ENCODE data around the gene SETD1A. TPM values are rescaled to one million over a fixed set of nuclear protein-coding genes. Genes with fewer than 3 reads are reported as not detected.

Gene SETD1A
- total RNA-seq, 1 experiment from 2014 or later, result 15.8 TPM

GRCh38 chr16:31000671-31001382, 43.3 kb downstream of the SETD1A start:
- H3K4me1 Mint-ChIP-seq (ENCODE audit: insufficient read depth, unreplicated experiment), result peaks cover 6% of the 10 kb centered on the region
- DNase-seq (ENCODE audit: unreplicated experiment), result no peak
- TF ChIP-seq, protein P1, sequence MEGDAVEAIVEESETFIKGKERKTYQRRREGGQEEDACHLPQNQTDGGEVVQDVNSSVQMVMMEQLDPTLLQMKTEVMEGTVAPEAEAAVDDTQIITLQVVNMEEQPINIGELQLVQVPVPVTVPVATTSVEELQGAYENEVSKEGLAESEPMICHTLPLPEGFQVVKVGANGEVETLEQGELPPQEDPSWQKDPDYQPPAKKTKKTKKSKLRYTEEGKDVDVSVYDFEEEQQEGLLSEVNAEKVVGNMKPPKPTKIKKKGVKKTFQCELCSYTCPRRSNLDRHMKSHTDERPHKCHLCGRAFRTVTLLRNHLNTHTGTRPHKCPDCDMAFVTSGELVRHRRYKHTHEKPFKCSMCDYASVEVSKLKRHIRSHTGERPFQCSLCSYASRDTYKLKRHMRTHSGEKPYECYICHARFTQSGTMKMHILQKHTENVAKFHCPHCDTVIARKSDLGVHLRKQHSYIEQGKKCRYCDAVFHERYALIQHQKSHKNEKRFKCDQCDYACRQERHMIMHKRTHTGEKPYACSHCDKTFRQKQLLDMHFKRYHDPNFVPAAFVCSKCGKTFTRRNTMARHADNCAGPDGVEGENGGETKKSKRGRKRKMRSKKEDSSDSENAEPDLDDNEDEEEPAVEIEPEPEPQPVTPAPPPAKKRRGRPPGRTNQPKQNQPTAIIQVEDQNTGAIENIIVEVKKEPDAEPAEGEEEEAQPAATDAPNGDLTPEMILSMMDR (IDR thresholded peaks at IDR 0.05; ENCODE audit: unreplicated experiment), result no peak
- H3K27ac Mint-ChIP-seq (ENCODE audit: low read depth, unreplicated experiment), result no peak overlapping the region
- no peak overlapping the region for H3K4me3 Mint-ChIP-seq (ENCODE audit: unreplicated experiment)
- no peaks in the 10 kb centered on the region for H3K36me3 Mint-ChIP-seq (ENCODE audit: insufficient read depth, unreplicated experiment)
- ChIA-PET CTCF (interaction anchor here (0.6 to 3.3 kb wide), 3 partner anchors 16 to 46 kb away, joined by 3 to 44 read pairs (median 3); partner anchors contain the start of gene HSD3B7), POLR2A (interaction anchor here (0.6 to 2.7 kb wide), 2 partner anchors 67 to 72 kb away, joined by 3 to 13 read pairs; partner anchors contain the start of genes ZNF646 and ZNF668)
- peaks cover 8% of the 10 kb centered on the region for H3K27me3 Mint-ChIP-seq (ENCODE audit: insufficient read depth, unreplicated experiment)
- intact Hi-C loops (cut with micrococcal nuclease), result no loop called here
- no TSS peak for BruUV-seq (replicated peaks)
- H3K9me3 Mint-ChIP-seq (ENCODE audit: unreplicated experiment), result no peaks in the 10 kb centered on the region

DNA sequence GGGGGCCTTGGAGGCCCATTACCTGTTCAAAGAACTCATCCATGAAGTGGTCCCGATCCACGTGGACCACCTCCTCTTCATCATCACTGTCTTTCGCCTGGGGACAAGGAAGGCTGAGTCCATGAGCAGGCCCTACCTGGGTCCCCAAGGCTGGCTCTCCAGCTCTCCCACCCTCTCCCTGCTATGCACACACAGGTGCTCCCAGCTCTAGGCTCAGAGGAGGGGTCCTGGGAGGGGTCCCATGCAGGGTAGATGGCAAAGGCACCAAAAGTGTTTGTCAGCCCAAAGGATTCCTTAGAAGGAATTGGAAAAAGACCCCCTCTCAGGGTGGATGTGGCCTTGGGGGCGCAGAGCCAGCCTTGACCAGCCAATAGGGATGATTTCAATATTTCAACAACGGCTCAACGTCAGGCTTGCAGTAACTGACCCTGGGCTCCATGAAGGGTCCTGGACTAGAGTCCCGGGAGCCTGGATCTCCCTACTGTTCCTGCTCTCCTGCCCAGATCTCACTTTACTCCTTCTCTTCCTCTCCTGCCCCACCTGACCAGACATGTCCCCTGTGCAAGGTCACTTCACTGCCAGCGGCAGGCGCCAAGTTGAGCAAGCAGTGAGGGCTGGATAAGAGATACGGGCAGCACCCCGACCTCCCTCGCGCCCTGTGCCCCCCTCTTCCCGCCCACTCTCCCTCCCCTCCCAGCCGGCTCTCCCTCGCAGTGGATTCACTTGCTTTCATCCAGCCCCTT, 44.1 kb downstream of the SETD1A start:
- no TSS peak for BruUV-seq (replicated peaks)
- ChIA-PET POLR2A (interaction anchor here (0.7 kb wide), 1 partner anchor 54 kb away, joined by 3 read pairs; no protein-coding TSS in a partner anchor), CTCF (interaction anchor here (0.6 to 1.7 kb wide), 2 partner anchors 16 to 20 kb away, joined by 4 to 5 read pairs; no protein-coding TSS in a partner anchor)
- Mint-ChIP-seq H3K27me3 (ENCODE audit: insufficient read depth, unreplicated experiment) (peaks cover 8% of the 10 kb centered on the region), H3K4me1 (ENCODE audit: insufficient read depth, unreplicated experiment) (peaks cover 6% of the 10 kb centered on the region), H3K36me3 (ENCODE audit: insufficient read depth, unreplicated experiment) (no peaks in the 10 kb centered on the region), H3K27ac (ENCODE audit: low read depth, unreplicated experiment) (no peak overlapping the region), H3K9me3 (ENCODE audit: unreplicated experiment) (no peaks in the 10 kb centered on the region), H3K4me3 (ENCODE audit: unreplicated experiment) (no peak overlapping the region)
- intact Hi-C loops (cut with micrococcal nuclease), result no loop called here
- DNase-seq (ENCODE audit: unreplicated experiment), result no peak
- TF ChIP-seq, protein P1 (IDR thresholded peaks at IDR 0.05; ENCODE audit: unreplicated experiment), result no peak

GRCh38 chr16:31002250-31002700, 44.7 kb downstream of the SETD1A start:
- Mint-ChIP-seq H3K4me3 (ENCODE audit: unreplicated experiment) (no peak overlapping the region), H3K9me3 (ENCODE audit: unreplicated experiment) (no peaks in the 10 kb centered on the region), H3K36me3 (ENCODE audit: insufficient read depth, unreplicated experiment) (no peaks in the 10 kb centered on the region), H3K27me3 (ENCODE audit: insufficient read depth, unreplicated experiment) (peaks cover 8% of the 10 kb centered on the region), H3K4me1 (ENCODE audit: insufficient read depth, unreplicated experiment) (peaks cover 6% of the 10 kb centered on the region), H3K27ac (ENCODE audit: low read depth, unreplicated experiment) (no peak overlapping the region)
- TF ChIP-seq, protein P1 (IDR thresholded peaks at IDR 0.05; ENCODE audit: unreplicated experiment), result no peak
- intact Hi-C loops (cut with micrococcal nuclease), result no loop called here
- no TSS peak for BruUV-seq (replicated peaks)
- CTCF ChIA-PET, result interaction anchor here (0.5 to 1.7 kb wide), 5 partner anchors 17 to 832 kb away, joined by 3 to 5 read pairs (median 4); no protein-coding TSS in a partner anchor
- DNase-seq (ENCODE audit: unreplicated experiment), result no peak
- POLR2A ChIA-PET, result interaction anchor here (0.7 kb wide), 1 partner anchor 53 kb away, joined by 3 read pairs; no protein-coding TSS in a partner anchor

DNA sequence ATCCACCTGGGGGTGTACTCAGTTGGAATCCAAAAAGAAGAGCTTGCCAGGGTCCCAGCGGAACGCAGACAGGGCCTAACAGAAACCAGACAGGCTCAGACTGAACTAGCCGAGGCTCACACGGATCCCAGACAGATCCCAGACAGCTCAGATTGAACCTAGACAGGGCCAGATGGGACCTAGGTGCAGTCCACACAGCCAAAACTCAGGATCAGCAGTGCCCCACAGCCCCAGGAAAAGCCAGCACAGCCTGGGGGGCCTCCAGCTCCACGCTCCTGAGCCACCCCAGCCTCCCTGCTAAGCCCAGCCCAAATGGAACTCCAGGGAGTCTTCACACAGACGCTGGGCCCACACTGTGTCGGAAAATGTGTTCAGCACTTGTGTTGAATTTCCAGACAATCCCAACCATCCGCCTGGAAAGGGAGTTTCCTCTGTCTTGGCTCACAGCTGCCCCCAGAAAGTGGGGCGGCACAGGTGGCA, 45.3 kb downstream of the SETD1A start:
- no peaks in the 10 kb centered on the region for H3K36me3 Mint-ChIP-seq (ENCODE audit: insufficient read depth, unreplicated experiment)

More for the DNA sequence above, 45.3 kb downstream of the SETD1A start:
- no peaks in the 10 kb centered on the region for H3K9me3 Mint-ChIP-seq (ENCODE audit: unreplicated experiment)
- H3K27ac Mint-ChIP-seq (ENCODE audit: low read depth, unreplicated experiment), result no peak overlapping the region
- no TSS peak for BruUV-seq (replicated peaks)
- POLR2A ChIA-PET, result interaction anchor here (0.7 kb wide), 1 partner anchor 53 kb away, joined by 3 read pairs; no protein-coding TSS in a partner anchor
- peaks cover 8% of the 10 kb centered on the region for H3K27me3 Mint-ChIP-seq (ENCODE audit: insufficient read depth, unreplicated experiment)
- TF ChIP-seq, protein P1 (IDR thresholded peaks at IDR 0.05; ENCODE audit: unreplicated experiment), result no peak
- intact Hi-C loops (cut with micrococcal nuclease), result no loop called here
- no peak overlapping the region for H3K4me3 Mint-ChIP-seq (ENCODE audit: unreplicated experiment)
- CTCF ChIA-PET, result interaction anchor here (0.5 to 1.7 kb wide), 5 partner anchors 17 to 832 kb away, joined by 3 to 5 read pairs (median 4); no protein-coding TSS in a partner anchor
- H3K4me1 Mint-ChIP-seq (ENCODE audit: insufficient read depth, unreplicated experiment), result peaks cover 6% of the 10 kb centered on the region
- DNase-seq (ENCODE audit: unreplicated experiment), result no peak

Data from MCF 10A (cell line).